IPS-20b (cell line): ENCODE data around the gene GOSR2.

ENCODE experiments used
- H3K27ac ChIP-seq: one replicate; pipeline ENCODE4 v1.5.1; 2013; ENCODE audit warnings: low read length
- H3K27me3 ChIP-seq: 2 replicates; pipeline ENCODE4 v1.6.1; 2013; ENCODE audit warnings: mild to moderate bottlenecking, low read length, inconsistent platforms; ENCODE audit not compliant: insufficient read depth
- H3K36me3 ChIP-seq: 2 replicates; pipeline ENCODE4 v1.6.1; 2013; ENCODE audit warnings: low read depth, mild to moderate bottlenecking, inconsistent platforms, low read length, moderate library complexity; ENCODE audit not compliant: insufficient read depth
- H3K4me1 ChIP-seq: 2 replicates; pipeline ENCODE4 v1.6.1; 2013; ENCODE audit warnings: mild to moderate bottlenecking, control low read depth, inconsistent platforms, low read length, moderate library complexity; ENCODE audit not compliant: insufficient read depth
- H3K4me3 ChIP-seq: 2 replicates; pipeline ENCODE4 v1.5.1; 2013; ENCODE audit warnings: mild to moderate bottlenecking, low read length, inconsistent platforms
- H3K9ac ChIP-seq: 2 replicates; pipeline ENCODE4 v1.6.1; 2013; ENCODE audit warnings: low read depth, mild to moderate bottlenecking, inconsistent platforms, low read length, moderate library complexity
- H3K9me3 ChIP-seq: 2 replicates; pipeline ENCODE4 v1.6.1; 2013; ENCODE audit warnings: mild to moderate bottlenecking, low read depth, low read length, inconsistent platforms; ENCODE audit not compliant: insufficient read depth

Gene GOSR2

DNA sequence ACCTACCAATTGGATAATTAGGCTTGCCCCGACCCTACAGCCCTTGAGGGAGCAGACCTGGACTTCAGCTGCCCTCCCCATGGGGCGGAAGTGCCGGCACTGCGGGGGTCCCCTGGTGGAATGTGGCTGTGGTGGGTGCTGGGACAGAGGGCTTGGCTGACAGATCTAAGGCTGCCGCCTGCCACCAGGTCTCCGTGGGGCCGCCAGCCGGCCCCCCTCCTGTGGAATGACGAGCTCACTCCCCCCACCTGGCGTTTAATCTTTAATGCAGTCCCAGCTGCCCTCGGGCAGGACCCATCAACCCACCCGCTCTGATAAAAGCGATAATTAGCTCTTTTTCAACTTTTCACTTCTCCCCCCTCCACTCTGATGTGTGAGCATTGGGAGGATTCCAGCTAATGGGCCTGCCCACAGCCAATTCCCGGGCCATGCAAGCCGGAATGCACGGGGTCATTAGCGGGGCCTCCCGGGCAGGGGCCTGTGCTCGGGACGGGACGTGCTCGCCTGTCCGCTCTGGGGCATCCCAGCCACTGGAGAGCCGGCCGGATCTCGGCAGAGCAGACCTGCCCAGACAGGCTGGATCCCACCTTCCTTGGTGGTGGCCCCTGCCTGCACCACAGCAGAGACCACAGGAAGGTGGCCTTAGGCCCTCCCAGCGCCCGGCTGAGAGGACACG, 28.3 kb upstream of the GOSR2 start:
- H3K4me1 ChIP-seq: peaks cover 2% of the 10 kb centered on the region; the same call in 1 of the 2 replicates
- H3K27ac ChIP-seq: no peak overlapping the region
- no peaks in the 10 kb centered on the region for H3K27me3 ChIP-seq
- H3K36me3 ChIP-seq: no peaks in the 10 kb centered on the region
- H3K9ac ChIP-seq: no peak overlapping the region
- H3K9me3 ChIP-seq: 0 out of 2 replicates have a peak, but pooled peaks cover 3% of the 10 kb centered on the region
- no peak overlapping the region for H3K4me3 ChIP-seq

DNA sequence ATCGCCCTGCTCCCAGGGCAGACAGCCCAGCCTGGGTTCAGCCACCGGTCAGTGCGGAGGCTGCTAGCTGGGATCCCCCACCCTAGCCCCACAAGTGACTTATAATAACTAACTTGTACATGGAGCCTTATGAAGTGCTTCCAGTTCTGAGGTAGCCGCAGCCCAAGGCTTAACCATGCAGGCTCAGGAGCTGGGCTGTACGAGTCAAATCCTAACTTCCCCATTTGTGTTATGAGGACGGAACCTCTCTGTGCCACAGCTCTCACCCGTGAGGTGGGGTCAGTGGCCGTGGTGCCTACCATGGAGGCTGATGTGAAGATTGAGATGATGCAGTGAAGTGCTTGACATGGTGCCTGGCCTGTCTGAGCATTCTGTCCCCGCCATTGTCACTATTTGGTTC, 27.8 kb upstream of the GOSR2 start:
- 0 out of 2 replicates have a peak, but pooled peaks cover 3% of the 10 kb centered on the region for H3K9me3 ChIP-seq
- H3K36me3 ChIP-seq: no peaks in the 10 kb centered on the region
- no peak overlapping the region for H3K9ac ChIP-seq
- no peak overlapping the region for H3K27ac ChIP-seq
- H3K4me3 ChIP-seq: no peak overlapping the region
- no peaks in the 10 kb centered on the region for H3K27me3 ChIP-seq
- H3K4me1 ChIP-seq: no peaks in the 10 kb centered on the region

DNA sequence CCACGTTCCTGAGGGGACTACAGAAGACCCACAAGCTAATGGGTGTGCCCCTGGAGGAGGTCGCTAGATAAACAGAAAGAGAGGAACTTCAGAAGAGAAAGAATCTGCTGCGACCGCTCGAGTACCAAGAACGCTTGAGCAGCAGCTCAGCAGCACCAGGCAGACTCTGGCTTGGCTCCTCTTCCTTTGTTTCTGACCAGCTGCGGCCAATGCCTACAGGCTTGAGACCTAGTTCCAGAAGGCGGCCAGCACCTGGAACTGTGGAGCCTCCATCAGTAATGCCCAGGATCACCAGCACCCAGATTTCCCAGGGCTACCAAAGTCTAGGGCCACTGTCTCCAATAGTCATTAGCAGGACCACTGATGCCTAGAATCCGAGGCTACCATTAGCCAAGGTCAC, 26.0 kb upstream of the GOSR2 start:
- no peak overlapping the region for H3K9ac ChIP-seq
- H3K36me3 ChIP-seq: no peaks in the 10 kb centered on the region
- no peaks in the 10 kb centered on the region for H3K27me3 ChIP-seq
- no peak overlapping the region for H3K4me3 ChIP-seq
- 0 out of 2 replicates have a peak, but pooled peaks cover 3% of the 10 kb centered on the region for H3K9me3 ChIP-seq
- no peak overlapping the region for H3K27ac ChIP-seq
- no peaks in the 10 kb centered on the region for H3K4me1 ChIP-seq

DNA sequence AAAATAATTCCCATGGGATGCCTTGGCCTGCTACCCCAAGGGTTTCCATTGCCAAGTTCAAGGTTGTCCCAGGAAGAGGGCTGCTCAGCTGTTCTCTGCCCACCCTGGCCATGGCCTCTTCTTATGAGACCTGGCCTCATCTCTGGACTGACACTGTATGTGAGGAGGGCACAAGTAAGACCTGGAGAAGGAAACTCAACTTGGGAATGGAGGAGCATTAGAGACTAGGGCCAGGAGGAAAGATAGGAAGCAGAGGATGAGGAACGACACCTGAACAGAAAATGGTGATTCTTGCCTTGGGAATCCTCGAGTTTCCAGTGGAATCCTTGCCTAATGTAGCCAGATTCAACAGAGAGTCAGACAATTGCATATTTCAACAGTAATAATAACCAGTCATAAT, 24.6 kb upstream of the GOSR2 start:
- no peak overlapping the region for H3K27ac ChIP-seq
- no peaks in the 10 kb centered on the region for H3K27me3 ChIP-seq
- H3K4me1 ChIP-seq: no peaks in the 10 kb centered on the region
- no peak overlapping the region for H3K9ac ChIP-seq
- H3K9me3 ChIP-seq: 0 out of 2 replicates have a peak, but pooled peaks cover 3% of the 10 kb centered on the region
- no peak overlapping the region for H3K4me3 ChIP-seq
- H3K36me3 ChIP-seq: no peaks in the 10 kb centered on the region

DNA sequence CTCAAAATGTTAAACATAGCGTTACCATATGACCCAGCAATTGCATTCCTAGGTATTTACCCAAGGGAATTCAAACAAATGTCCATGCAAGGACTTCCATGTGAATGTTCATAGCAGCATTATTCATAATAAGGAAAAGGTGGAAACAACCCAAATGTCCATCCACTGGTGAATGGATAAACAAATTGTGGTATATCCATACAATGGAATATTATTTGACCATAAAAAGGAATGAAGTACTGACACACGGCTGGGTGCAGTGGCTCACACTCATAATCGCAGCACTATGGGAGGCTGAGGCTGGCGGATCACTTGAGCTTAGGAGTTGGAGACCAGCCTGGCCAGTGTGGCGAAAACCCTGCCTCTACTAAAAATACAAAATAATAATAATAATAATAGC, 24.1 kb upstream of the GOSR2 start:
- Histone ChIP-seq H3K36me3 (no peaks in the 10 kb centered on the region), H3K9ac (no peak overlapping the region), H3K4me3 (no peak overlapping the region), H3K9me3 (0 out of 2 replicates have a peak, but pooled peaks cover 3% of the 10 kb centered on the region), H3K27me3 (no peaks in the 10 kb centered on the region), H3K4me1 (no peaks in the 10 kb centered on the region), H3K27ac (no peak overlapping the region)

DNA sequence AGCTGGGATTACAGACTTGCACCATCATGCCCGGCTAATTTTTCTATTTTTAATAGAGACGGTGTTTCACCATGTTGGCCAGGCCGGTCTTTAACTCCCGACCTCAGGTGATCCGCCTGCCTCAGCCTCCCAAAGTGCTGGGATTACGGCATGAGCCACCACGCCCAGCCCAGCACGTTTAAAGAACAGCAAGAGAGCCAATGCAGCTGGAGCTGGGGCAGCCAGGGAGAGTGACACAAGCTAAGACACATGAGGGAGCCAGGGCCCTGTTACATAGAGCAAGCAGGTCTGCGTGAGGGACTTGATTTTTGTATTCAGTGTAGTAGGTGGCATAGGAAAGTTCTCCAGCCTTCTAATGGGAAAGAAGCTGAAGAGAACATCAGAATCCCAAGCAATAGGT, 21.7 kb upstream of the GOSR2 start:
- H3K9ac ChIP-seq: no peak overlapping the region
- no peaks in the 10 kb centered on the region for H3K4me1 ChIP-seq
- no peak overlapping the region for H3K27ac ChIP-seq
- H3K9me3 ChIP-seq: 0 out of 2 replicates have a peak, but pooled peaks cover 3% of the 10 kb centered on the region
- H3K4me3 ChIP-seq: no peak overlapping the region
- H3K27me3 ChIP-seq: no peaks in the 10 kb centered on the region
- H3K36me3 ChIP-seq: no peaks in the 10 kb centered on the region

DNA sequence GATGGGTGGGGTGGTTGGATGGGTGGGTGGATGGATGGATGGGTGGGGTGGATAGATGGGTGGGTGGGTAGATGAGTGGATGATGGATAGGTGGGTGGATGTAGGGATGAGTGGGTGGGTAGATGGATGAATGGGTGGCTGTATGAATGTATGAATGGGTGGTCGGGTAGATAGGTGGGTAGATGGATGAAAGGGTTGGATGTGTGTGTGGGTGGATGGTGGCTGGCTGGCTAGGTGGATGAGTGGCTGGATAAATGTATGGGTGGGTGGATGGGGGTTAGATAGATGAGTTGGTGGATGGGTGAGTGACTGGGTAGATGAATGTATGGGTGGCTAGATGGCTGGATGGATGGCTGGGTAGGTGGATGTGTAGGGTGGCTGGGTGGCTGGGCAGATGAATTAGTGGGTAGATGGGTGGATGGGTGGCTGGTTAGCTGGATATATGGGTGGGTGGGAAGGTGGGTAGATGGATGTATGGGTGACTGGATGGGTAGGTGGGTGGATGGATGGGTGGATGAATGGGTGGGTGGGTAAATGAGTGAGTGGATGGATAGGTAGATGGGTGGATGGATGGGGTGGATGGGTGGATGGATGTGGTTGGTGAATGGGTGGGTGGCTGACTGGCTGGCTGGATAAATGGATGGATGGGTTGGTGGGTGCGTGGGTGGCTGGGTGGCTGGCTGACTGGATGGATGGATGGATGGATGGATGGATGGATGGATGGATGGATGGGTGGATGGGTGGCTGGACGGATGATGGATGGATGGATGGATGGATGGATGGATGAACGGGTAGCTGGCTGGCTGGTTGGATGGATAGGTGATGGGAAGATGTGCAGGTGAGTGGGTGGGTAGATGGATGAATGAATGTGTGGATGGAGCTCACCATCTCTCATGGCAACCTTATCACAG, 18.9 kb upstream of the GOSR2 start:
- Histone ChIP-seq H3K4me1 (no peaks in the 10 kb centered on the region), H3K36me3 (no peaks in the 10 kb centered on the region), H3K27me3 (no peaks in the 10 kb centered on the region), H3K9me3 (no peaks in the 10 kb centered on the region), H3K9ac (no peak overlapping the region), H3K27ac (no peak overlapping the region), H3K4me3 (no peak overlapping the region)

DNA sequence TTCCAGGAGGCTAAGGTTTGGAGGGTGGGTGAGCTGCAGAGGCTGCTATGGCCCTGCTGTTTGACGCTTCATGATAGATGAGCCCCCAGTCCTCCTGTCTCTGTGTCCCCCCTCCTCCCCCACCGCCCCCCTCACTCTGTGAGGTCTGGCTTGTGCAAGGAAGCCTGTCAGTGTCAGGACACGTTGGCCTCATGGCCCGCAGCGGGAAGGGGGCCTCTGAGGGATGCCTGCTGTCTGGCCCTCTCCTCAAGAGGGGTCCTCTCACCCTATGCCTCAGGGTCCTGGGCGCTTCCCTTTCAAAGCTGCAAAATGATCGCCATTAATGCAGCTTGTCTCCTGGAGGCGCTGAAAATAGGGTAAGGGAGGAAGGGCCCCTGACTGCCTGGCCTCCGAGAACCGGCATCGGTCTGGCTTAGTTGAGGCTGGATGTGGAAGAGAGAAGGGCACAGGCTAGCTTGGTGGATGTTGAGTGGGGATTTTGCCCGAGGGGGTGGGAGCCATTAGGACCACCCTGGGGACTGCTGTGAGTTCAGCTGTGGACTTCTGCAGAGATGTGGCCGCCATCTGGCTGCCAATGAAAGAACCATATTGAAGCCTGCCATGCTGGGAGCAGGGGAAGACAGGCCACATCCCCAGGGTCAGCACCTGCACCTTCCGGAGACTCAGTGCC, 14.8 kb upstream of the GOSR2 start:
- no peaks in the 10 kb centered on the region for H3K36me3 ChIP-seq
- H3K27ac ChIP-seq: no peak overlapping the region
- no peak overlapping the region for H3K9ac ChIP-seq
- H3K4me3 ChIP-seq: no peak overlapping the region
- no peaks in the 10 kb centered on the region for H3K9me3 ChIP-seq
- no peaks in the 10 kb centered on the region for H3K27me3 ChIP-seq
- H3K4me1 ChIP-seq: no peaks in the 10 kb centered on the region

DNA sequence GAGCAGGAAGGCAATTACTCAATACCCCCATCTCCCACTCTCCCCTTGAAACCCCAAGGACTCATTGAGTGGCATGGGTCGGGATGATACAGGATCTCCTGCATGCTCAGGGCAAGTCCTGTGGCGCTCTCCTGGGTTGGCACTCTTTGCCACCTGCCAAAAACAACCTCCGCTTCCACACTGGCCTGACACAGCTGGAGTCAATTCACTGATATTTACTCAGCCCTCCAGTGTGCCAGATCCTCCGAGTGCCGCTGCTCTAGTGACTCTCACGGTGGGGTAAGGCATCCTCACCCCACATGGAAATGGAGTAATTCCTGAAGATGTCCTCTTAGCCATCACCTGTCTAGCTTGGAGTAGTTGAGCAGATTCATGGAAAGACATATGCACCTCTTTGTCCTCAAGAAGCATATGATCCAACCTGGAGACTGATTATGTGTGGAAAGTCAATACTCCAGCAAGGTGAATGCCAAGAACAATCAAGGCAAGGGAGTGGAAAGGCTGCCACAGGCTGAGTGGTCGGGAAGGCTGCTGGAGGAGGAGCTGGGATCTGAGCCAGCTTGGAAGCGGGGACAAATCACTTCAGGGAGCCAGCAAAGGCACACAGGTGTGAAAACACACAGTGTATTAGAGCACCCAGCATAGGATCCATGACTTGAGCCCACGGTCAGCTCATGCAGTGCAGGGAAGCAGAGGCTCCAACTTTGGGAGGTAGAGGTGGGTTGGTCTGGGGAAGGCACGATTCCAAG, 12.6 kb upstream of the GOSR2 start:
- Histone ChIP-seq H3K27ac (no peak overlapping the region), H3K27me3 (no peaks in the 10 kb centered on the region), H3K9ac (no peak overlapping the region), H3K9me3 (no peaks in the 10 kb centered on the region), H3K4me1 (no peaks in the 10 kb centered on the region), H3K4me3 (no peak overlapping the region), H3K36me3 (no peaks in the 10 kb centered on the region)

DNA sequence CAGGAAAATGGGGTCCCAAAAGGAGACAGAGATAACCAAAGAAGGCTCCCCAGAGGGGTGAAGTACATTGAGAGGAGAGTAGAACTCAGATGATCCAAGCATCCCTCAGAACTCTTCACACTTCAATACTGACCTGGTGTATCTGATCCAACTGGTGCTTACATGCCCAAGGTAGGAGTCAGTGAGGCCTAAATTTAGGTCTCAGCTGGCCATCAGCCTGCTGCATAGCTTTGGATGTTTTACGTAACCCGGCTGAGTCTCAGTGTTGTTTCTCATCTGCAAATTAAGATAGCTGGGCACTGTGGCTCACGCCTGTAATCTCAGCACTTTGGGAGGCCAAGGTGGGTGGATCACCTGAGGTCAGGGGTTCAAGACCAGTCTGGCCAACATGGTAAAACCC, 11.6 kb upstream of the GOSR2 start:
- Histone ChIP-seq H3K4me3 (no peak overlapping the region), H3K9ac (no peak overlapping the region), H3K27ac (no peak overlapping the region), H3K9me3 (no peaks in the 10 kb centered on the region), H3K4me1 (no peaks in the 10 kb centered on the region), H3K36me3 (no peaks in the 10 kb centered on the region), H3K27me3 (no peaks in the 10 kb centered on the region)

DNA sequence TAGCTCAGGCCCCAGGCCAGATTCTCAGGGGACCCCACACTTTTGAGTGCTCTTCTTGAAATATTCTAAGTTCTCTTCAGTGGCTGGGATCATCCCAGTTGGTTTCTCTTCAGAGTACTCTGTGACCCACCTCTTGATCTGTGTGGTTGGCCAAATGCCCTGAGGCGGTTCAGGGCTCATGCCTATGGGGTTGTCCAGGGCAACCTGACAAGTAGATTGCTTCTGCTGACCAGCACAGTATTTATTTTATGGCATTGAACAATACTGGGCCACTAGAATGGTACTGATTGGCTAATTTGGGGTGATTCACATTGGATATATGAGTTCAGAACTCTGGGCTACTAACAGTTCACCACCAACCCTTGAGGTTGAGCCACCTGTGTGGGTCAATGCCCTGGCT, 7.4 kb upstream of the GOSR2 start:
- Histone ChIP-seq H3K36me3 (no peaks in the 10 kb centered on the region), H3K9ac (no peak overlapping the region), H3K27me3 (no peaks in the 10 kb centered on the region), H3K27ac (no peak overlapping the region), H3K4me3 (no peak overlapping the region), H3K4me1 (no peaks in the 10 kb centered on the region), H3K9me3 (no peaks in the 10 kb centered on the region)
